Effector memory CD4-positive, alpha-beta T cell (primary cell): Measurements from ENCODE around the gene TCF20.

ENCODE experiments used
- DNase-seq, 3 donors: peaks; one replicate each; pipeline ENCODE4 v3.0.0-alpha.2; 2020
- H3K27ac ChIP-seq: 2 replicates; pipeline ENCODE4 v1.7.0; 2013; ENCODE audit warnings: mild to moderate bottlenecking, low read length, moderate library complexity; ENCODE audit not compliant: insufficient read depth, poor library complexity, severe bottlenecking
- H3K27me3 ChIP-seq: replicated peaks from 2 replicates; pipeline ENCODE4 v1.7.0; 2013; ENCODE audit warnings: mild to moderate bottlenecking, low read length; ENCODE audit not compliant: insufficient read depth, control insufficient read depth, poor library complexity, severe bottlenecking
- H3K36me3 ChIP-seq: 2 replicates; pipeline ENCODE4 v1.7.0; 2013; ENCODE audit warnings: mild to moderate bottlenecking, low read length, moderate library complexity; ENCODE audit not compliant: control insufficient read depth, insufficient read depth
- H3K4me1 ChIP-seq: 2 replicates; pipeline ENCODE4 v1.7.0; 2013; ENCODE audit warnings: low read length, mild to moderate bottlenecking; ENCODE audit not compliant: control insufficient read depth, insufficient read depth, poor library complexity, severe bottlenecking
- H3K4me3 ChIP-seq: 2 replicates; pipeline ENCODE4 v1.7.0; 2013; ENCODE audit warnings: low read length, low read depth, mild to moderate bottlenecking; ENCODE audit not compliant: insufficient read depth, poor library complexity, severe bottlenecking
- H3K9me3 ChIP-seq: 2 replicates; pipeline ENCODE4 v1.7.0; 2013; ENCODE audit warnings: mild to moderate bottlenecking, low read length, moderate library complexity; ENCODE audit not compliant: control insufficient read depth

The TCF20 gene

GRCh38 chr22:42233879-42234278 lies 36.6 kb downstream of the TCF20 start:
- no peak overlapping the region for H3K4me3 ChIP-seq
- H3K36me3 ChIP-seq: no peaks in the 10 kb centered on the region
- H3K27me3 ChIP-seq: no peaks in the 10 kb centered on the region
- no peaks in the 10 kb centered on the region for H3K4me1 ChIP-seq
- no peaks in the 10 kb centered on the region for H3K9me3 ChIP-seq
- H3K27ac ChIP-seq: no peak overlapping the region
- no peak for DNase-seq

GRCh38 chr22:42231929-42232328 lies 38.5 kb downstream of the TCF20 start:
- H3K36me3 ChIP-seq: no peaks in the 10 kb centered on the region
- no peak overlapping the region for H3K4me3 ChIP-seq
- no peak overlapping the region for H3K27ac ChIP-seq
- no peaks in the 10 kb centered on the region for H3K27me3 ChIP-seq
- DNase-seq: no peak
- H3K9me3 ChIP-seq: no peaks in the 10 kb centered on the region
- H3K4me1 ChIP-seq: no peaks in the 10 kb centered on the region

GRCh38 chr22:42229455-42230149 lies 40.9 kb downstream of the TCF20 start:
- Histone ChIP-seq H3K4me1 (peaks cover 2% of the 10 kb centered on the region), H3K4me3 (no peak overlapping the region), H3K27me3 (no peaks in the 10 kb centered on the region), H3K27ac (no peak overlapping the region), H3K36me3 (no peaks in the 10 kb centered on the region), H3K9me3 (no peaks in the 10 kb centered on the region)
- DNase-seq: no peak

- Histone ChIP-seq H3K27me3 (no peaks in the 10 kb centered on the region), H3K27ac (no peak overlapping the region)
Observed at GRCh38 chr22:42228483-42228882, 42.0 kb downstream of the TCF20 start.

GRCh38 chr22:42227435-42227834 lies 43.0 kb downstream of the TCF20 start:
- Histone ChIP-seq H3K9me3 (no peaks in the 10 kb centered on the region), H3K4me3 (no peak overlapping the region), H3K27me3 (no peaks in the 10 kb centered on the region), H3K27ac (no peak overlapping the region), H3K36me3 (no peaks in the 10 kb centered on the region), H3K4me1 (peaks cover 4% of the 10 kb centered on the region)
- DNase-seq: no peak

More at GRCh38 chr22:42228483-42228882, 42.0 kb downstream of the TCF20 start:
- Histone ChIP-seq H3K4me1 (peaks cover 3% of the 10 kb centered on the region), H3K36me3 (no peaks in the 10 kb centered on the region), H3K4me3 (no peak overlapping the region), H3K9me3 (no peaks in the 10 kb centered on the region)
- DNase-seq: no peak

- Histone ChIP-seq H3K27ac (no peak overlapping the region), H3K4me3 (no peak overlapping the region), H3K36me3 (no peaks in the 10 kb centered on the region), H3K27me3 (no peaks in the 10 kb centered on the region), H3K9me3 (no peaks in the 10 kb centered on the region), H3K4me1 (peaks cover 6% of the 10 kb centered on the region)
- no peak for DNase-seq
Observed at GRCh38 chr22:42225841-42226240, 44.6 kb downstream of the TCF20 start.

GRCh38 chr22:42222140-42222539 lies 48.3 kb downstream of the TCF20 start:
- H3K4me3 ChIP-seq: no peak overlapping the region
- DNase-seq: no peak
- H3K9me3 ChIP-seq: no peaks in the 10 kb centered on the region
- no peak overlapping the region for H3K27ac ChIP-seq
- no peaks in the 10 kb centered on the region for H3K27me3 ChIP-seq
- H3K36me3 ChIP-seq: no peaks in the 10 kb centered on the region
- H3K4me1 ChIP-seq: peaks cover 15% of the 10 kb centered on the region
